Putamen (tissue), 1 donor: ENCODE results near the gene BMPR1A.

Experiments used
- DNase-seq: peaks from one replicate; pipeline ENCODE4 v3.0.0-alpha.2; 2016; ENCODE audit warnings: low spot score

The BMPR1A gene

DNA sequence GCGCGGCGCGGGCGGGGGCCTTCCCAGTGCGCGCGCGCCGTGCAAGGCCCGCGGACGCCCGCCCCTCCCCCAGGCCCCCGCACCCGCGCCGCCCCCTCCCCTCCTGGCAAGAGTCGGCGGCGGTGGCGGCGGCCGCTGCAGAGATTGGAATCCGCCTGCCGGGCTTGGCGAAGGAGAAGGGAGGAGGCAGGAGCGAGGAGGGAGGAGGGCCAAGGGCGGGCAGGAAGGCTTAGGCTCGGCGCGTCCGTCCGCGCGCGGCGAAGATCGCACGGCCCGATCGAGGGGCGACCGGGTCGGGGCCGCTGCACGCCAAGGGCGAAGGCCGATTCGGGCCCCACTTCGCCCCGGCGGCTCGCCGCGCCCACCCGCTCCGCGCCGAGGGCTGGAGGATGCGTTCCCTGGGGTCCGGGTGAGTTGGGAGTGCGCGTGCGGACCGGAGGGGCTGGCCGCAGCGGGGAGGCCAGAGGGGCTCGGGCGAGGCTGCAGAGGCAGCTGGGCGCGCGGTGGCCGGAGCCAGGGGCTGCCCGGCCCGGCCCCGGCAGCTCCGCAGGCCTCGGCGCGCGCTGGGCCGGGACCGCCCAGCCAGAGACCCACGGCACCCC is at the start of gene BMPR1A:
Gene BMPR1A, plus strand, starts transcription at position 109 of the 602 bp plus-strand sequence. CDS start 119,400 bp downstream, outside the sequence.
- no peak for DNase-seq

DNA sequence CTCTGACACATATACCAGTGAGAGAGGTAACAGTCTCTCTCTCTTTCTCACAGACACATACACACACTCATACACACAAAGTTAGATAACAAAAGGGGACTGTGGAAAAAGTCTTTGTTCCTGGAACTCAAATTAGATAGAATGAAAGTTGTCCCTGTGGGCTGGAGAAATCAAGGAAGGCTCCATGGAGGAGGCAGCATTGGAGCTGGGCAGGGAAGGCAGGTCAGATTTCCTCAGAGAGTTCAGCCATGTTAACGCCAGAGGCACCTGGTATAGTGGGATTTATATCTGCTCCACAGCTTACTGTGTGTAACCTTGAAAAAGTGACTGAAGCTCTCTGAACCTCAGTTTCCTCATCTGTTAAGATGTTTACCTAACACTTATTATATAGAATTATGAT is 49.4 kb upstream of the BMPR1A start:
- DNase-seq = no peak

DNA sequence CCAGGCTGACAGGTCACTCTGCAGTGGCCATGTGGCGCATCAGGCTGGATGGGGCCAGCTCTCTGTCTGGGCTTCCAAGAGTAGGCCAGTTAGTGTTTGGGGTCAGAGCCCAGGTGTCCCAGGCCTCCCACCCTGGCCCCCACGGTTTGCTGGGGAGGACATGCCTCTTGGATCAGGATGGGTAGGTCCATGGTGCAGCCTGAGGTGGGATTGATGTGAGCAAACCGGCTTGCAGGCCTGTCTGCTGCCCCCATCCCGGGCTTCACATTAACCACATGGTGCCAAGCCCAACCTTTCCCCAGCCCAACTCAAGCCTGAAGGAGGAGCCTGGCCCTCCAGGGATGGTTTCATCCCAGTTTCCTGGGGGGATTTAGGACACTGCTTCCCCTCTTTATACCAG is 48.9 kb upstream of the BMPR1A start:
- DNase-seq = no peak

DNA sequence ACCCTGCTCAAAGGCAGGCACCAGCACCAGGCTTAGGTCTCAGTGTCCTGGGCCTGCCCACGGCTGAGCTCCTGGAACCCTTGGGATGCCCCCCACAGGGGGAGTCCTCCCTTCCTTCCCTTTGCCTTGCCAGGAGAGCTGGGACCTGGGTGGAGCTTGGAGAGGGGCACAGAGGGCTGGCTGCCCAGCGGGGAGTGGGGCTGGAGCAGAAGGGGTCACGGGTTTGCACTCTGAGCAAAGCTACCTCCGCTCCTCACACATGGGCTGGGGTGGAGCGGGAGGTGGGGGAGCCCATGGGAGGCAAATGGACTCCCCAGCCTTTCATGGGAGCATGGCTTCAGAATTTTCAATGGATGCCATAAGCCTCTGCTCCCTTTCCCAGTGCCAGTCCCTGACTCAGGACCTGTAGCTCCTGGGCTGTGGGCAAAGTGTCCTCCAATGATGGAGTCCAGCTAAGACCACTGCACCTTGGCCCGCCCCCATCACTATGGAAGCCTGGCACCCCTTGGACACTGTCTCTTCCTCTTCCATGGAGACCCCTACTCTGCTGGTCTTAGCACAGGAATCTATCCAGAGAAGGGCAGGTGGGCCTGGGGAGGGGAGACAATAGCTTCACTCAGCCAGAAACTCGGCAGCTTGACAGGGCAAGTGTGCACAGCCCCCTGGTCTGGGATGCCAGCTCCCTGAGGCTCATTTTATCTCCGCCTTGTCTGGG is 48.2 kb upstream of the BMPR1A start:
- no peak for DNase-seq

DNA sequence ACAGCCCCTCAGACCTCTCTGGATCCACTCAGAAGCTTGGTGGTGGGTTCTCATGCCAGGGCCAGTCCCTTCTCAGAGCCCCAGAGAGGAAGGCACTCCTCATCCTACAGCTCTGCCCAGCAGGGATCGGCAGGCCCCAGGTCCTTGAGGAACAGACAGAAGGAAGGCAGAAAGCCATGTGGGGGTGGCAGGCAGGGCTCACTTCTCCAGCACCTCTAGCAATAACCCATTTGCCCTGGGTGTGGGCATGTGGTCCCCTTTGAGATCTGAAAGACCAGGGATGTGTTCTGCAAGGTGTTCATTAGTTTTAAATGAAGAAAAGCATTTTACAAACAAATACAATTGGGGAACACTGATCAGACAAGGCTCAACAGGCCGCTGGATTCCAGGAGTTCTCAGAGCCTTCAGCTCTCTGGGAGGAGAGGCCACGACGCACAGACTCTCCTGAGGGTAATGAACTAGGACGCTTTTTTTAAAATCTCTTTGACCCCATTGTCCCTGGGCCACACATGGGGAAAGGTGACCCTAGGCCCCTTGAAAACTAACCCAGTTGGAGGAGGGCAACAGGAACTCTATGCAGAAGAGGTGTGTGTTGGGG is 47.5 kb upstream of the BMPR1A start:
- DNase-seq = no peak

DNA sequence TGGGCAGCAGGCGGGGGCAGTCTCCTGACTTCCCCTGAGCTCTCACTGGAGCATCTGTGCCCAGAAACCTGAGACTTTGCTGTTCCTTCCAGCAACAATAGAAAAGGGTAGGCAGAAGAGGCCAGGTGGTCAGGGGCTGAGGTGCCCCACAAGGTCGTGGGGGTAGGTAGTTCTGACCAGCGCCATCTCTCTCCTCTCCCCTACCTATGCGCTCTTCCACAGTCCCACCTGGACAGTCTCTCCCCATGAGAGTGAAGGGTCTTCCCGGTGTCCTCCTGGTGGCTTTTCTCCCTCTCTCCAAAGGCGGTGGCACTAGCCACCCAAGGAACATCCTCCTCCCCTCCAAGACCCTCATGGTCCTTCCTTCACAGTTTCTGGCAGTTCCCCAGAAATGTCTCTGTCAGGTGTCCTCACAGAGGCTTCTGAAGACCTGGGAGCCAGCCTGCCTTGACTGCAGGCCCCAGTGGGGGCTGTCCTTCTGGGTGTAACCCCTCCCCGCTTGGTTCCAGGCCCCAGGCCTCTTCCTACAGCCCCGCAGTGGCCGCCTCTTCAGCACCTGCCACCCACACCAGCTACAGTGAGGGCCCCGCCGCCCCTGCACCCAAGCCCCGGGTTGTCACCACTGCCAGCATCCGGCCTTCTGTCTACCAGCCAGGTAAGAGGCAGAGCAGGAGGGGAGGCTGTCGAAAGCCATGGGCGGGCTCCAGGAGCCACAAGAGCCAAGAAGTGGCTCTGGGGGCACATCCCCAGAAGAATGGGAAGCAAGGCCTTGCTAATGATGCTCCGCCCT is 46.8 kb upstream of the BMPR1A start:
- no peak for DNase-seq

DNA sequence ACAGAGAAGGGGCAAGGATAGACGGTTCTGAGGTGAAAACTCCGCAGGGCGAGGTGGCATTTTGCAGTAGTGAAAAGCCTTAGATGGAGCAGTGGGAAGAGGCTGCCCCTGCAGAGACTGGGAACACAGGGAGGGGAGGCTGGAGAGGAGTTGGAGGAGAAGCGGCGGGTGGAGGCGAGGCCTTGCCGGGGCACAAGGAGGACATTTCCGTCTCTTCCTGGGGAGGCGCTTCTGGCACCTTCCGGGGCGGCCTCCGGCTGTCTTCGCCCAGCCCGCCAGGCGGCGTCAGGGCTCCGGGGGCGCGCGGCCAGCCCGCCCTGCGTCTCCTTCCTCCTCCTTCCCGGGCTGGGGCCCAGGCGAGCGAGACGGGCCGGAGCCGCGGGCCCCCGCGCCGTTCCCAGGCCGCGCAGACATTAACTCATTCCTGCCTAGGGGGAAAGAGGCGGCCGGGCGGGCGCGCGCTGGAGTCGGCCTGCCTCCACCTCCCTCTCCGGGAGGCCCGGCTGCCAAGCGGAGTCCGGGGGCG is 45.4 kb upstream of the BMPR1A start:
- peak; percentile 86 for DNase-seq

DNA sequence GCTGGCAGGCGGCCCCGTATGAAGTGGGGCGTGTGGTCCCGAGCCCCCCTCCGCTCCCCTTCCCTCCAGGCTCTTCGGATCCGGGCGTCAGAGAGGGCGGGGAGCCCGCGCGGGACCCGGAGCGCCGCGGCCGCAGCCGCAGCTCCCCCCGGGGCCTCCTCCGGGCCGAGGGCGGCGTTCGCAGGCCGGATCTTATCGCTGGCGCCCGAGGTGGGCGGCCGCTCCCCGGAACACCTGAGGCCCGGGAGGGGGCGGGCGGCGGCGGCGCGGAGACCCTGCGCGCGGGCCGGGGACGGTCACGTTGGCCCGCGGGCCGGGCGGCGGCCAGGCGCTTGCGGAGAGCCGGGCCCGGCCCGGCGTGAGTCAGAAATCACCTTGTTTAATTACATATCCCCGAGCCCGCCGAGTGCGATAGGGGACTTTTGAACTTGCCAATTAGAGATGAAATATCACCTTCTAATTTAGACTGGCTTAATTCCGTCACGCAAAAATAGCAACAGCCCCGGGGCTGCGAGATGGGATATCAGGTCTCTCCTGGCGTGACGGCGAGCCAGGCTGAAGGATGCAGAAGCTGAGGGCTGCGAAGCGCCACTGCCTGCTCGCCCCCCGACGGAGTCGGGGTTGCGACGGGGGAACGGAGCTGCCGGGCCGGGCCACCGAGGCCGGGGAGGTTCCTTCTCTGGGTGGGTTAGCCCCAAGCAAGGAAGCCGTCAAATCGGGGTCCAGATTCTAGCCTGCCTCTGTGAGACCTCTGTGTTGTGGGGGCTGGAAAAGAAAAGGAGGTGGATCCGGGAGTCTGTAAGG is 44.7 kb upstream of the BMPR1A start:
- DNase-seq = no peak

DNA sequence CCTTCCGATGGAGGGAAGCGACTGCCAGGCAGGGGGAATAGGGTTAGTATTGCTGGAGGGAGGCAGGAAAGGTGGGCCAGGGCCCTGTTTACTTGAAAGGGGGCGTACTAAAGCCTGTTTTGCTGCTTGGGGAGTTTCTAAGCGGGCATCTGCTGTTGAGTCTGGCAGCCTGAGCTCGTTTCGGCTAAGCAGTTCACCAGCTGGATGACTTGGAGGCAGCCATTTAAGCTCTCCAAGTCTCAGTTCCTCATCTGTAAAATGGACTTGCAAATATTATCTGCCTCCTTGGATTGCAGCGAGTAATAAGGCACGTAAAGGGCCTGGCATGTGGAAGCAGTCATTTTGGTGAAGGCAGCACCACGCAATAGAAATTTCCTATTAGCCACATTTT is 44.1 kb upstream of the BMPR1A start:
- DNase-seq = no peak

DNA sequence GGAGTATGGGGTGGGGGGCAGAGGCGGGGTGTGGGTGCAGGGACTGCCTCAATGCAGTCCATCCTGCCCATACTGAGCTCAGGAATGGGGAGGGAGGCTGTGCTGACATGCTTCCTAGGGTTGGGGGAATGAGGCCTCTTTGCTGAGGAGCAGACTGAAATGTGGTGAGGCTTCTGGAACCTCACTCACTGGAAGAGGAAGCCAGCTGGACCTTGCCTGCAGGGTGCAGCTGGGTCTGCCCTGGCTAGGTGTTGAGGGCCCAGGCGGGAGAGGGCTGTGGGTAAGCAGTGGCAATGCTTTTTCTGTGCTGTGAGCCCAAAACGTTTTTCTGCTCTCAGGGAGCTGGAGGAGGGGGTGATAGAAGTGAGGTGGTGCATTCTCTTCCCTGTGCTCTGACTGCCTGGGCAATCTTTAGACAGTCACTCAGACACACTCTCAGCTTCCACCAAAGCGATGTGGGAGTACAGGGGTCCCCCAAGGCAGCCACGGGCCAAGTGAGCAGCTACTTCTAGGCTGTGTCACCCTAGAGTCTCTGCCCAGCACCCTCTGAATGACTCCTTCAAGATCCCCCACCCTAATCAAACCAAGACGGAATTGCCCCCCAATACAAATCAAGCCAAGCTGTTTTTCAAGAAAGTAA is 41.1 kb upstream of the BMPR1A start:
- no peak for DNase-seq

DNA sequence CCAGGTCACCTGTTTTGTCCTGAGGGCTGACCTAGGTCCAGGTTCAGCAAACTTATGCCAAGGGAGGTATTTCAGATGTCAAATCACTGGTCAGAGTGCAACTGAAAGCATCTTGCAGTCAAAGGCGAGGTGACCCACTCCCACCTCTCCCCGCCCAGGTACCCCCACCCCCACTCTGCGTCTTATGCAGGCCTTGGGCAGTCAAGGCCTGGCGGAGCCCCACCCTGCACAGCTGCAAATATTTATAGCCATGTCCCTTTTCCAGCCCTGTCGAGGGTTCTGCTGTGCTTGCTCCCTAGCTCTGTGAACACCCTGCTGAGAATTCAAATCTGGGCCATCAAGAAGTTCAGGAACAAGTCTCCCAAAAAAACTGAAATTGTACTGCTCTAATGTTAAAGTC is 40.6 kb upstream of the BMPR1A start:
- no peak for DNase-seq

DNA sequence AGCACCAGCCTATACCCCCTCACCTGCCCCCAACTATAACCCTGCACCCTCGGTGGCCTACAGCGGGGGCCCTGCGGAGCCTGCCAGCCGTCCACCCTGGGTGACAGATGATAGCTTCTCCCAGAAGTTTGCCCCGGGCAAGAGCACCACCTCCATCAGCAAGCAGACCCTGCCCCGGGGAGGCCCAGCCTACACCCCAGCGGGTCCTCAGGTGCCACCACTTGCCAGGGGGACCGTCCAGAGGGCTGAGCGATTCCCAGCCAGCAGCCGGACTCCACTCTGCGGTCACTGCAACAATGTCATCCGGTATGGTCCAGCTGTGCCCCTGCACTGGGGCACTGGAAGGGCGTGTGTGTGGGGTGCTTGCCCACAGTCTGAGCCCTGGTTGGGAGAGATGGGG is 40.0 kb upstream of the BMPR1A start:
- no peak for DNase-seq

DNA sequence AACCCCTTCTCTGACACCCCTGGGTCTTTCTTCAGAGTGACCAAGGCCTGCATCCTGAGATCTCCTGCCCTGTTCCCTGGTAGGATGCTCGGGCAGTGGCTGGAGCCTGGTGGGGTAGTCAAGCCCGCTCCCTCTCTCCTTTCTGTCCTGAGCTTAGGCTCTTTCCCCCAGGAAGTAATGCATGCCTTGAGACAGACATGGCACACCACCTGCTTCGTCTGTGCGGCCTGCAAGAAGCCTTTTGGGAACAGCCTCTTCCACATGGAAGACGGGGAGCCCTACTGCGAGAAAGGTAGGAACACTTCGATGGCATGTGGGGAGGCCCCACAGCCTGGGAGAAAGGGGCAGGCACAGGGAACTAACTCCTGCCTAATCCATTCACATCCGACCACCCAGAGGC is 37.9 kb upstream of the BMPR1A start:
- no peak for DNase-seq

DNA sequence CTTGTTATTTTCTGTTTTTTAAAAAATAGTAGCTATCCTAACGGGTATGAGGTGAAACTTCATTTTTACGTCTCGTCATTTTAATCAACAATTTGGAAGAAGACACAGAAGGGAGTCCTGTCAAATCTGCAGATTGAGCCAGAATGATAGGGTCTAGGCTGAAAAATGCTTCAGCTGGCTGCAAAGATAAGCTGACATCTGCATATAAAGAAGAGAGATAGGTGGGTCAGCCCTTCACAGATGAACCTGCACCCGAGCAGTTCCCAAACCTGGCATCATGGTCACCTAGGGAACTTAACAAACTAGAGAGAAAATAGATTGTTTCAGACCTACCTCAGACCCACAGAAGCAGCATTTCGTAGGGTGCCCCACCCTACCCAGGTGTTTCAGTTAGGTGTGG is 35.2 kb upstream of the BMPR1A start:
- DNase-seq = no peak

DNA sequence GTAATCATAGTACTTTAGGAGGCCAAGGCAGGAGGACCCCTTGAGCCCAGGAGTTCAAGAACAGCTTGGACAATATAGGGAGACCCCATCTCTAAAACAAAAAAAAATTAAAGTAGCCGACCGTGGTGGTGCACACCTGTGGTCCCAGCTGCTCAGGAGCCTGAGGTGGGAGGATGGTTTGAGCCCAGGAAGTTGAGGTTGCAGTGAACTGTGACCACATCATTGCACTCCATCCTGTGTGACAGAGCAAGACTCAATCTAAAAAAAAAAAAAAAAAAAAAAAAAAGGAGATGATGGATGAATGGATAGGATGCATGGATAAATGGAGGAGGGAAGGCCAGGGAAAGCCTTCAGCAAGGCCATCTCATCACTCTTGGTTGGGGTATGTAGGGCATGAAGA is 33.4 kb upstream of the BMPR1A start:
- no peak for DNase-seq

DNA sequence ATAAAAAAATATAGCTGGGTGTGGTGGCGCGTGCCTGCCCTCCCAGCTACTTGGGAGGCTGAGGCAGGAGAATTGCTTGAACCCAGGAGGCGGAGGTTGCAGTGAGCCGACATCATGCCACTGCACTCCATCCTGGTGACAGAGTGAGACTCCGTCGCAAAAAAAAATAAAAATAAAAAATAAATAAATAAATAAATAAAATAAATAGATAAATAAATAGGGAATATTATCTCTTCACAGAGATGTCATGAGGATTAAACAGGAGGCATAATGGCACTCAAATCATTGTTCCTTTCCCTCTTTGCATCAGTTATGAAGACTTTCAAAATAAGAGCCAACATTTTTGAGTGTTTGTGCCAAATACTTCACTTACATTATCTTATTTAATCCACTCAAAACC is 32.0 kb upstream of the BMPR1A start:
- no peak for DNase-seq

DNA sequence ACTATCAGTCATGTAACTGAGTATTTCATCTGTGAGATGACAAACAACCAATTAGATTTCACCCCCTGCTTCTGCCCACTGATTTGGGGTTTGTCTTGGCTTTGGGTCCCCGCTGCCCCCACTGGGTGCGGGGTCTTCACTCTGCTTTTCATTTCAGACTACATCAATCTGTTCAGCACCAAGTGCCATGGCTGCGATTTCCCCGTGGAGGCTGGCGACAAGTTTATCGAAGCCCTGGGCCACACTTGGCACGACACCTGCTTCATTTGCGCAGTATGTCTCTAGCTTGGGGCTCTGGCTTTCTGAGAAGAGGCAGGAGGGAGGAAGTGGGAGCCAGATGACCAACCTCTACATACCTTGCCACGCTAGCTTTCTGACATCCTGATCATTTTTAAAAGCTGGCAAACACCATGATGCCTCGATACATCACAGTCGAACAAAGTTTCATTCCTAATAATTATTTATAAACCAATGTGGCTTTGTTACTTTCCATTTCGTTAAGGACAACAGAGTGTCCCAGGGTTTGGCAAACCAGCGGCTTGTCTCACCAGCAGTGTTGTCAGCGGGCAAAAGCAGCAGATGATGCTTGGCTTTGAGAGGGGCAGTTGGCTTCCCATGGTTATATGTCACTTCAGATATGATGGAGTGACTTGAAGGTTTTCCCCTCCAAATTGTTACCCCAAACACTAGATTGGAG is 30.3 kb upstream of the BMPR1A start:
- no peak for DNase-seq

DNA sequence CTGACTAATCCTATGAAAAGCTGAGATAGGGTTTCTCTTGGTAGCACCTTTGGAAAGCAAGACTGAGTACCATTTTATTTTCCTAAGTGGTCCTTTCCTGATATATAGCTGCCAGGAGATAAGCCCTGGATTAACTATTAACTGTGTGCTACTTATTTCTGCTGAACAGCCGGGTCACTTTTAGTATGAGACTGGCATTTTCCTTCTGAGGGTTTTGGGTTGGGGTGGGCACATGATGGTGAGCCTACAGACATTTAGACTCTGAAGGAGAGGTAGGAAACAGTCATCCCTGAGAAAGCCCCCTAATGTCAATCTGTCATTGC is 29.8 kb upstream of the BMPR1A start:
- no peak for DNase-seq

DNA sequence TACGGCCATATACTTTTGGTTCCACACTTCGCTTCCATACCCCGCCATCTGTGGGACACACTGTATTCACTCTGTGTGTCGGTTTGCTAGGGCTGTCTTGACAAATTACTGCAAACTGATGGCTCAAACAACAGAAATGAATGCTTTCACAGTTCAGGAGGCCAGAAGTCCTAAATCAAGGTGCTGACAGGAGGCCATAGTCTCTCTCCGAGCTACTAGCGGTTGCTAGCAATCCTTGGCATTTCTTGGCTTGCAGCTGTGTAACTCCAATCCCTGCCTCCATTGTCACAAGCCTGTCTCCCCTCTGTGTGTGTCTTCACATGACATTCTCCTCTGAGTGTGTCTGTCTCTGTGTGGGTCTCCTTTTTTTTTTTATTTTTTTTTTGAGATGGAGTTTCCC is 28.9 kb upstream of the BMPR1A start:
- no peak for DNase-seq

DNA sequence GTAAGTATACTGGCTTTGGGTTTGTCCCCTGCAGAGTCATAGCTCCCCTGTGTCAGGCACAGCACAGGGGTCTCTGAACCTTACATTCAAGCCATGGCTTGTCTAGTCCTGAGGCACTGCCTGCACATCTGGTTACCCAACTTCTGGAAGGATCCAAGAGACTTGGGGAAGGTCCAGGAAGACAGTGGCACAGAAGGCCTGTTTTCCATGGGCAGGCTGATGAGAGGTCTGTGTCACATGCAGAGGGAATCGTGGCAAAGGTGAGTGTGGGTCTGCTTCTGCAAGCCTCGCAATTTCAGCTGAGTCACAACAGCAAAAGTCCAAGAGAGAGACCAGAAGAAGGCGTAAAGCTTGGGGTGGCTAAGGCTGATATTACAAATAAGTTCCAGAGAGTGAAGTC is 28.4 kb upstream of the BMPR1A start:
- no peak for DNase-seq

DNA sequence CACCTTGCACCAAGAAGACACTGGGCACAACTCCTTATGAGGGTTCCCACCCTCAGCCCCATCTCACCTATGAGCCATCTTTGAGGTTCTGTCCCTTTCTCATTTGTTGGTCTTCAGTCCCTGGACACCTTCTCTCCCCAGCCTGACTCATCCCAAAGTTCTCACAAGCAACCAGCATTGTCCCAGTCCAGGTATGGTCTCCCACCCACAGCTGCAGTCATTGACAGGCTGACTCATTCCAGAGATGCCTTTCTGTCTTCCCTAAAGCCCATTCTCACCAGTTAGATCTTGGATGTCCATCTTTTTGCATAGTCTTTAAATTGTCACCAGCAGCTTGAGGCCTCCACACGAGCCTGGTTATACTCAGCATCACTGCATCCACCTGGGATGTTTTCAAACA is 26.7 kb upstream of the BMPR1A start:
- DNase-seq = no peak
